Astrocyte (in vitro differentiated cells and primary cell): ENCODE results near the gene DNM1. TPM values are rescaled to one million over a fixed set of nuclear protein-coding genes. Genes with fewer than 3 reads are reported as not detected.

Experiments
- DNase-seq: peaks from one replicate; pipeline ENCODE4 v3.0.0-alpha.2; 2010; ENCODE audit warnings: low read depth
- FAIRE-seq: peaks from 2 replicates; lab custom pipeline; 2011; peaks lifted over from hg19 to GRCh38; lab: Jason Lieb, UNC
- H2AFZ ChIP-seq: 2 replicates; pipeline ENCODE4 v1.6.0; 2012; ENCODE audit warnings: low read depth, low read length, inconsistent platforms
- H3K27ac ChIP-seq: 2 replicates; pipeline ENCODE4 v1.5.1; 2011; ENCODE audit warnings: low read depth, low read length, inconsistent platforms
- H3K27me3 ChIP-seq: 2 replicates; pipeline ENCODE4 v1.6.0; 2011; ENCODE audit warnings: low read length, inconsistent platforms; ENCODE audit not compliant: insufficient read depth
- H3K36me3 ChIP-seq: 2 replicates; pipeline ENCODE4 v1.5.1; 2011; ENCODE audit warnings: low read length, inconsistent platforms; ENCODE audit not compliant: insufficient read depth
- H3K4me1 ChIP-seq: 2 replicates; pipeline ENCODE4 v1.5.1; 2011; ENCODE audit warnings: low read length, inconsistent platforms; ENCODE audit not compliant: insufficient read depth
- H3K4me2 ChIP-seq: 2 replicates; pipeline ENCODE4 v1.6.0; 2012; ENCODE audit warnings: low read length, inconsistent platforms
- H3K4me3 ChIP-seq: 2 replicates; pipeline ENCODE4 v1.5.1; 2011; ENCODE audit warnings: low read depth, mild to moderate bottlenecking, low read length, inconsistent platforms; ENCODE audit not compliant: insufficient read depth
- H3K79me2 ChIP-seq: 2 replicates; pipeline ENCODE4 v1.6.0; 2012; ENCODE audit warnings: mild to moderate bottlenecking, low read length, inconsistent platforms; ENCODE audit not compliant: insufficient read depth
- H3K9ac ChIP-seq: 2 replicates; pipeline ENCODE4 v1.6.0; 2012; ENCODE audit warnings: mild to moderate bottlenecking, low read length, inconsistent platforms
- H3K9me3 ChIP-seq: 2 replicates; pipeline ENCODE4 v1.5.1; 2012; ENCODE audit warnings: low read depth, mild to moderate bottlenecking, low read length, inconsistent platforms; ENCODE audit not compliant: insufficient read depth
- H4K20me1 ChIP-seq: 2 replicates; pipeline ENCODE4 v1.6.0; 2012; ENCODE audit warnings: low read length, inconsistent platforms; ENCODE audit not compliant: insufficient read depth
- H3K27ac Mint-ChIP-seq: one replicate; pipeline ENCODE4 v1.8.0; 2021; ENCODE audit warnings: mild to moderate bottlenecking, mixed read lengths; ENCODE audit not compliant: unreplicated experiment
- H3K27me3 Mint-ChIP-seq: one replicate; pipeline ENCODE4 v1.8.0; 2021; ENCODE audit warnings: low read depth, mixed read lengths; ENCODE audit not compliant: unreplicated experiment
- H3K36me3 Mint-ChIP-seq: one replicate; pipeline ENCODE4 v1.8.0; 2021; ENCODE audit warnings: low read depth, mixed read lengths; ENCODE audit not compliant: unreplicated experiment
- H3K4me1 Mint-ChIP-seq: one replicate; pipeline ENCODE4 v1.8.0; 2021; ENCODE audit warnings: low read depth, mixed read lengths; ENCODE audit not compliant: unreplicated experiment
- H3K4me3 Mint-ChIP-seq: one replicate; pipeline ENCODE4 v1.8.0; 2021; ENCODE audit warnings: mild to moderate bottlenecking, moderate library complexity, mixed read lengths; ENCODE audit not compliant: unreplicated experiment
- H3K9me3 Mint-ChIP-seq: one replicate; pipeline ENCODE4 v1.8.0; 2021; ENCODE audit warnings: mild to moderate bottlenecking, mixed read lengths; ENCODE audit not compliant: unreplicated experiment
- CTCF ChIP-seq: IDR thresholded peaks from 2 replicates; pipeline ENCODE4 v1.5.1; 2011; ENCODE audit warnings: low read depth, mild to moderate bottlenecking, inconsistent platforms, low read length, moderate library complexity; ENCODE audit not compliant: insufficient read depth
- EZH2 ChIP-seq: IDR thresholded peaks from 2 replicates; pipeline ENCODE4 v1.6.1; 2012; ENCODE audit warnings: mild to moderate bottlenecking, low read length, inconsistent platforms; ENCODE audit not compliant: insufficient read depth
- total RNA-seq: library from RNA; stranded (reverse); gene quantifications from 2 replicates; pipeline ENCODE4 v1.2.1, GENCODE V29; 2021

DNM1 gene
- total RNA-seq, 1 donor from 2014 or later, result 29.7 TPM

GRCh38 chr9:128215491-128216409, 12.6 kb downstream of the DNM1 start:
- FAIRE-seq, result no peak
- peak overlapping the region; percentile 21 for H3K4me3 Mint-ChIP-seq

GRCh38 chr9:128216781-128217553, 13.8 kb downstream of the DNM1 start:
- H3K27ac Mint-ChIP-seq, result peak overlapping the region; percentile 96
- H3K9me3 ChIP-seq, result no peaks in the 10 kb centered on the region
- H3K79me2 ChIP-seq, result no peaks in the 10 kb centered on the region
- peak overlapping the region; percentile 55 for H3K9ac ChIP-seq
- no peaks in the 10 kb centered on the region for H3K27me3 ChIP-seq
- TF ChIP-seq EZH2 (no peak), CTCF (no peak)
- no peak for DNase-seq
- FAIRE-seq, result no peak
- peaks cover 18% of the 10 kb centered on the region for H3K4me1 Mint-ChIP-seq
- peak overlapping the region; percentile 70 for H3K27ac ChIP-seq
- H4K20me1 ChIP-seq, result no peaks in the 10 kb centered on the region
- no peak overlapping the region for H3K4me3 Mint-ChIP-seq
- H3K4me1 ChIP-seq, result peaks cover 35% of the 10 kb centered on the region
- peaks cover under 1% of the 10 kb centered on the region for H3K27me3 Mint-ChIP-seq
- no peak overlapping the region for H3K4me3 ChIP-seq
- peak overlapping the region; percentile 47 for H3K4me2 ChIP-seq
- H3K36me3 Mint-ChIP-seq, result peaks cover 13% of the 10 kb centered on the region
- no peaks in the 10 kb centered on the region for H3K36me3 ChIP-seq
- no peak overlapping the region for H2AFZ ChIP-seq
- H3K9me3 Mint-ChIP-seq, result no peaks in the 10 kb centered on the region

More at GRCh38 chr9:128215491-128216409, 12.6 kb downstream of the DNM1 start:
- peak; percentile 70 for DNase-seq
- Histone ChIP-seq H3K4me2 (peak overlapping the region; percentile 47), H3K4me1 (peaks cover 35% of the 10 kb centered on the region), H2AFZ (peak overlapping the region; percentile 39), H3K4me3 (no peak overlapping the region), H3K9ac (peak overlapping the region; percentile 55), H3K36me3 (no peaks in the 10 kb centered on the region), H3K27ac (peak overlapping the region; percentile 70), H3K27me3 (no peaks in the 10 kb centered on the region), H3K79me2 (no peaks in the 10 kb centered on the region), H3K9me3 (no peaks in the 10 kb centered on the region), H4K20me1 (no peaks in the 10 kb centered on the region)
- H3K36me3 Mint-ChIP-seq, result peaks cover 11% of the 10 kb centered on the region
- no peaks in the 10 kb centered on the region for H3K9me3 Mint-ChIP-seq
- TF ChIP-seq CTCF (no peak), EZH2 (no peak)
- H3K4me1 Mint-ChIP-seq, result peaks cover 22% of the 10 kb centered on the region
- peaks cover 3% of the 10 kb centered on the region for H3K27me3 Mint-ChIP-seq
- H3K27ac Mint-ChIP-seq, result peak overlapping the region; percentile 96
